Measurements from ENCODE around the gene MEIKIN.

MEIKIN gene

DNA sequence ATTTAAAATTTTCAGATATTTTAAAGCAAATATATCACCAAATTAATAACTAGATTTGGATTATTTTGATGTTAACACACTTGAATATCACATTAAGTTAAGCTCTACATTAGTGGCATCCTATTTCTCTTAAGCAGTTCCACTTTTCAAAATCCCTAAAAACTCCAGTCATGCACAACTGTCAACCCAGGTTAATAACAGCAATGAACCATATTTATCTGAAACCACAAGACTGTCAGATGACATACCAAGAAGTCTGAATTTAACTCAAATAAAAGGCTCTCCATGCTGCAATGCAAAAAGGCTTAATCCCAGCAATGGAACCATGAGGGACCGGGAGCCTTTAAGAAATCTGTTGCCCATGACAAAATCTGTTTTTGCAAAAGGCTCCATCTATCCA, 176.1 kb downstream of the MEIKIN start:
- no peak for DNase-seq (ENCODE audit: low spot score)

GRCh38 chr5:131767891-131768290, 177.6 kb downstream of the MEIKIN start:
- DNase-seq (ENCODE audit: low spot score), result no peak

DNA sequence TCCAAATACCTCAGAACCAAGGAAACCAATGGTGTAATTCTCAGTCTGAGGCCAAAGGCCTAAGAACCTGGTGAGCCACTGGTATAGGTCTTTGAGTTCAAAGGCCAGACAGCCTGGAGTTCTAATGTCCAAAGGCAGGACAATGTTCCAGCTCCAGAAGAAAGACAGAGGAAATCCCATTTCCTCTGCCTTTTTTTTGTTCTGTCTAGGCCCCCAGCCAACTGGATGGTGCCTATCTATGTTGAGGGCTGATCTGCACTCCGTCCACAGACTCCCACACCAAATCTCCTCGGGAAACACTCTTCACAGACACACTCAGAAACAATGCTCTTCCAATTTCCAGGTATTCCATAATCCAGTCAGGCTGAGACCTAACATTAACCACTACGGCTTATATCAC, 178.8 kb downstream of the MEIKIN start:
- DNase-seq (ENCODE audit: low spot score), result no peak

DNA sequence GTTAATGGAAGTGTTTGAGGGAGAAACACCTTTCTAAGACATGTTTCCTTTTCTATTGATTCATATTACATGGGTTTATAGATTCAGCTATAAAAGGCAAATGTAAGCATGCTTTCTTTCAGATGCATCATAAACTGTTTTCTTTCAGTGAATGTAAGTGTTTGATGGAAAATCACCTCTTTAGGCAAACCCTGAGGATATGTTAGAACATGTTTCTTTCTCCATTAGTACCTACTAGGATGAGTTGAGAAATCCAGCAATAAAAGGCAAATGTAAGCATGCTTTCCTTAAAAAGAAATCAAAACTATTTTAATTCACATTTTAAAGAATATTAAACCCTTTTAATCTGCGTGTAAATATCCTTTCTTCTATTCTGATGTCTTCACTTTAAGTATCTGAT, 180.2 kb downstream of the MEIKIN start:
- DNase-seq (ENCODE audit: low spot score), result no peak

- DNase-seq (ENCODE audit: low spot score), result no peak
These were observed 181.5 kb downstream of the MEIKIN start for GRCh38 chr5:131763968-131764367.

GRCh38 chr5:131760793-131761192, 184.7 kb downstream of the MEIKIN start:
- DNase-seq (ENCODE audit: low spot score), result no peak

GRCh38 chr5:131759704-131760103, 185.8 kb downstream of the MEIKIN start:
- DNase-seq (ENCODE audit: low spot score), result no peak

DNA sequence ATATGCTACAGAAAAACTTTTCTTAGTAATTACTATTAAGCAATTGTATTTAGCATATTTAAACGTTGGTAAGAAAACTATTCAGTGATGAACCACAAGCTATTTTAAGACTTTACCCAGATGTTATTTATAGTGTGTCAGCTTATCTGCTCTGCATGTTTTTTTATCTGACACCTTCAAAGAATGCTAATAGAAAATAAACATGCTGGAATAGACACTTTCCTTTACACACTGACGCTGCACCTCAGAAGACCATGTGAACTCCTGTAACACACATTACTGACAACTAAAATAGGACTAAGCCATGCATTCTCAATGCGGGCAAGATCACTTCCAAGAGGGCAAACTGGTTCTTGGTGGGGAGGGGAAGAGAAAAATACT, 187.0 kb downstream of the MEIKIN start:
- DNase-seq (ENCODE audit: low spot score), result no peak

GRCh38 chr5:131757830-131758519, 187.5 kb downstream of the MEIKIN start:
- DNase-seq (ENCODE audit: low spot score), result no peak
